ENCODE measurements around the gene XAF1.

XAF1 gene

GRCh38 chr17:6713130-6713917 is 42.5 kb upstream of the XAF1 start, which contains the start of gene SLC13A5:
TSS of gene SLC13A5 (minus strand) at chr17:6713369. CDS start at chr17:6713333, 36 bp downstream.
- TF ChIP-seq, protein P1, sequence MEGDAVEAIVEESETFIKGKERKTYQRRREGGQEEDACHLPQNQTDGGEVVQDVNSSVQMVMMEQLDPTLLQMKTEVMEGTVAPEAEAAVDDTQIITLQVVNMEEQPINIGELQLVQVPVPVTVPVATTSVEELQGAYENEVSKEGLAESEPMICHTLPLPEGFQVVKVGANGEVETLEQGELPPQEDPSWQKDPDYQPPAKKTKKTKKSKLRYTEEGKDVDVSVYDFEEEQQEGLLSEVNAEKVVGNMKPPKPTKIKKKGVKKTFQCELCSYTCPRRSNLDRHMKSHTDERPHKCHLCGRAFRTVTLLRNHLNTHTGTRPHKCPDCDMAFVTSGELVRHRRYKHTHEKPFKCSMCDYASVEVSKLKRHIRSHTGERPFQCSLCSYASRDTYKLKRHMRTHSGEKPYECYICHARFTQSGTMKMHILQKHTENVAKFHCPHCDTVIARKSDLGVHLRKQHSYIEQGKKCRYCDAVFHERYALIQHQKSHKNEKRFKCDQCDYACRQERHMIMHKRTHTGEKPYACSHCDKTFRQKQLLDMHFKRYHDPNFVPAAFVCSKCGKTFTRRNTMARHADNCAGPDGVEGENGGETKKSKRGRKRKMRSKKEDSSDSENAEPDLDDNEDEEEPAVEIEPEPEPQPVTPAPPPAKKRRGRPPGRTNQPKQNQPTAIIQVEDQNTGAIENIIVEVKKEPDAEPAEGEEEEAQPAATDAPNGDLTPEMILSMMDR (IDR thresholded peaks at IDR 0.05; ENCODE audit: poor library complexity, severe bottlenecking), result peak; percentile 18
- Histone ChIP-seq H3K4me1 (ENCODE audit: insufficient read depth, poor library complexity, severe bottlenecking) (peaks cover 4% of the 10 kb centered on the region), H3K27me3 (ENCODE audit: insufficient read depth, poor library complexity, severe bottlenecking) (no peaks in the 10 kb centered on the region), H3K9me3 (ENCODE audit: severe bottlenecking) (no peaks in the 10 kb centered on the region), H3K27ac (ENCODE audit: poor library complexity, severe bottlenecking) (no peak within 1 kb of the TSS), H3K36me3 (ENCODE audit: low read depth) (no peaks in the 10 kb centered on the region), H3K4me3 (ENCODE audit: severe bottlenecking) (no peak within 1 kb of the TSS)
- DNase-seq (ENCODE audit: low spot score), result no peak
- peak; percentile 25; the same call in 1 of the 3 replicates for ATAC-seq (ENCODE audit: low read depth)

- Histone ChIP-seq H3K4me3 (ENCODE audit: severe bottlenecking) (no peak overlapping the region), H3K9me3 (ENCODE audit: severe bottlenecking) (no peaks in the 10 kb centered on the region)
- TF ChIP-seq, protein P1 (IDR thresholded peaks at IDR 0.05; ENCODE audit: poor library complexity, severe bottlenecking), result no peak
Observed at GRCh38 chr17:6713918-6714271, 42.0 kb upstream of the XAF1 start.

DNA sequence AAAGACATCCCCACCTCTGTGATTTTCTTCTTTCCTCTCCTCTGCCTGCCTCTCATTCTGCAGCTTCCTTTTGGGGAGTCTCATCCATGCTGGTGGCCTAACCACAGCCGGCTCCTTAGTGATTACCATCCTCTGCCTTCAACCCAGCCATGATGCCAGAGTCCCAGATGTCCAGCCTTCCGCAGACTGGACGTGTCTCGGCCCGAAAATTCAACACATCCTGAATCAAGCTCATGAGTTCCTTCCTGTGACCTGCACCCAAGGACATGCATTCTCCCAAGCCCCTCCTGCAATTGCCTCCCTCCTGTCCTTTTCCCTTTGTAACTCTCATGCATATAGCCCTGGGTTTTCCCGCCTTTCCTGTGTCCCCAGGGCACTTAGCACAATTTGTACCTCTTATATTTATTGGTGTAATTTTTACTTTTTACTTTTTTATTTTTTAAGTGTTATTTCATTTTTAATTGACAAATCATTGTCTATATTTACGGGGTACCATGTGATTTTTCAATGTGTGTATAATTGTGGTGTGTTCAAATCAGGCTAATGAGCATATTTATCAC is 41.5 kb upstream of the XAF1 start:
- Histone ChIP-seq H3K9me3 (ENCODE audit: severe bottlenecking) (no peaks in the 10 kb centered on the region), H3K27ac (ENCODE audit: poor library complexity, severe bottlenecking) (no peak overlapping the region), H3K4me1 (ENCODE audit: insufficient read depth, poor library complexity, severe bottlenecking) (peaks cover 4% of the 10 kb centered on the region), H3K4me3 (ENCODE audit: severe bottlenecking) (no peak overlapping the region), H3K36me3 (ENCODE audit: low read depth) (no peaks in the 10 kb centered on the region), H3K27me3 (ENCODE audit: insufficient read depth, poor library complexity, severe bottlenecking) (no peaks in the 10 kb centered on the region)
- ATAC-seq (ENCODE audit: low read depth) (no peak), DNase-seq (ENCODE audit: low spot score) (no peak)
- TF ChIP-seq, protein P1 (IDR thresholded peaks at IDR 0.05; ENCODE audit: poor library complexity, severe bottlenecking), result no peak

More at GRCh38 chr17:6713918-6714271, 42.0 kb upstream of the XAF1 start:
- no peaks in the 10 kb centered on the region for H3K27me3 ChIP-seq (ENCODE audit: insufficient read depth, poor library complexity, severe bottlenecking)
- no peak for DNase-seq (ENCODE audit: low spot score)
- H3K36me3 ChIP-seq (ENCODE audit: low read depth), result no peaks in the 10 kb centered on the region
- no peak overlapping the region for H3K27ac ChIP-seq (ENCODE audit: poor library complexity, severe bottlenecking)
- H3K4me1 ChIP-seq (ENCODE audit: insufficient read depth, poor library complexity, severe bottlenecking), result peaks cover 4% of the 10 kb centered on the region
- ATAC-seq (ENCODE audit: low read depth), result no peak

- DNase-seq (ENCODE audit: low spot score) (no peak), ATAC-seq (ENCODE audit: low read depth) (no peak)
- H3K27ac ChIP-seq (ENCODE audit: poor library complexity, severe bottlenecking), result no peak overlapping the region
- TF ChIP-seq, protein P1 (IDR thresholded peaks at IDR 0.05; ENCODE audit: poor library complexity, severe bottlenecking), result no peak
- H3K36me3 ChIP-seq (ENCODE audit: low read depth), result no peaks in the 10 kb centered on the region
- no peak overlapping the region for H3K4me3 ChIP-seq (ENCODE audit: severe bottlenecking)
- peaks cover 4% of the 10 kb centered on the region for H3K4me1 ChIP-seq (ENCODE audit: insufficient read depth, poor library complexity, severe bottlenecking)
- H3K9me3 ChIP-seq (ENCODE audit: severe bottlenecking), result no peaks in the 10 kb centered on the region
- H3K27me3 ChIP-seq (ENCODE audit: insufficient read depth, poor library complexity, severe bottlenecking), result no peaks in the 10 kb centered on the region
Observed at GRCh38 chr17:6716736-6717135, 39.1 kb upstream of the XAF1 start.

GRCh38 chr17:6721744-6722143 is 34.1 kb upstream of the XAF1 start:
- no peaks in the 10 kb centered on the region for H3K4me1 ChIP-seq (ENCODE audit: insufficient read depth, poor library complexity, severe bottlenecking)
- no peaks in the 10 kb centered on the region for H3K27me3 ChIP-seq (ENCODE audit: insufficient read depth, poor library complexity, severe bottlenecking)
- H3K36me3 ChIP-seq (ENCODE audit: low read depth), result no peaks in the 10 kb centered on the region
- H3K4me3 ChIP-seq (ENCODE audit: severe bottlenecking), result no peak overlapping the region
- TF ChIP-seq, protein P1 (IDR thresholded peaks at IDR 0.05; ENCODE audit: poor library complexity, severe bottlenecking), result no peak
- no peak for DNase-seq (ENCODE audit: low spot score)
- no peaks in the 10 kb centered on the region for H3K9me3 ChIP-seq (ENCODE audit: severe bottlenecking)
- no peak overlapping the region for H3K27ac ChIP-seq (ENCODE audit: poor library complexity, severe bottlenecking)
- ATAC-seq (ENCODE audit: low read depth), result no peak
